ENCODE results near the gene RIN1. TPM values are rescaled to one million over a fixed set of nuclear protein-coding genes. Genes with fewer than 3 reads are reported as not detected.
A peak's percentile ranks its signal among the peaks of the same experiment; 100 is the strongest.

RIN1 gene
- total RNA-seq, 1 donor from 2014 or later, result 8.2 TPM

DNA sequence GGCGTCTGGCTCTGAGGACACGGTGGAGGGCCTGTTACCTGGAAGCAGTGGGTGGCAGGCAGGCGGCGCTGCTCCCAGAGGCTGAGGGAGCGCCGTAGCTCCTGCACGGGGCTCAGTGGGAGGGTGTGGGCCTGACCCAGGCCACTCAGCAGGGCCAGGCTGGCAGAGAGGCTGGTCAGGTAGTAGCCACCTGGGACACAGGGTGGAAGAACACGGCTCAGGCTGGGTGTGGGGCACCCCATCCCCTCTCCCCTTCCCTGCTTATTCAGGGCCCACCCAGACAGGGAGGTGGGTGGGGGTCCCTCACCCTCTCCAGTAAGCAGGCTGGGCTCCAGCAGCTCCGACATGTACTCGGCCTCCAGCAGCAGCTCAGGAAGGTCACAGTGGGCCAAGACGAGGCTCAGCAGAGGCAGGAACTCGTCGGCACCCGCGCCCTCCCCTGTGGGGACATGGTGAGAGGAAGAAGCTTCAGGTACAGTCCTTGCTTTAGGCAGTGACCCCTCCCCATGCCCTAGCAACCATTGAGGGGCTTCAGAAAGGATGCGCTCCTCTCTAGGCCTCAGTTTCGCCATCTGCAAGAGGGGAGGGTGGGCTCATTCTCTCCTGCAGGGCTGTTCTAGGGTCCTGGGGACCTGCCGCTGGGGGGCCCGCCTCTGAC lies 2.9 kb downstream of the RIN1 start:
- intact Hi-C loops (cut with DNase I), result no loop called here
- TF ChIP-seq, protein P1, sequence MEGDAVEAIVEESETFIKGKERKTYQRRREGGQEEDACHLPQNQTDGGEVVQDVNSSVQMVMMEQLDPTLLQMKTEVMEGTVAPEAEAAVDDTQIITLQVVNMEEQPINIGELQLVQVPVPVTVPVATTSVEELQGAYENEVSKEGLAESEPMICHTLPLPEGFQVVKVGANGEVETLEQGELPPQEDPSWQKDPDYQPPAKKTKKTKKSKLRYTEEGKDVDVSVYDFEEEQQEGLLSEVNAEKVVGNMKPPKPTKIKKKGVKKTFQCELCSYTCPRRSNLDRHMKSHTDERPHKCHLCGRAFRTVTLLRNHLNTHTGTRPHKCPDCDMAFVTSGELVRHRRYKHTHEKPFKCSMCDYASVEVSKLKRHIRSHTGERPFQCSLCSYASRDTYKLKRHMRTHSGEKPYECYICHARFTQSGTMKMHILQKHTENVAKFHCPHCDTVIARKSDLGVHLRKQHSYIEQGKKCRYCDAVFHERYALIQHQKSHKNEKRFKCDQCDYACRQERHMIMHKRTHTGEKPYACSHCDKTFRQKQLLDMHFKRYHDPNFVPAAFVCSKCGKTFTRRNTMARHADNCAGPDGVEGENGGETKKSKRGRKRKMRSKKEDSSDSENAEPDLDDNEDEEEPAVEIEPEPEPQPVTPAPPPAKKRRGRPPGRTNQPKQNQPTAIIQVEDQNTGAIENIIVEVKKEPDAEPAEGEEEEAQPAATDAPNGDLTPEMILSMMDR (IDR thresholded peaks at IDR 0.05), result no peak
- Histone ChIP-seq H3K9me3 (no peaks in the 10 kb centered on the region), H3K4me3 (no peak overlapping the region), H3K27me3 (ENCODE audit: low read depth) (no peaks in the 10 kb centered on the region), H3K27ac (no peak overlapping the region), H3K36me3 (peaks cover 32% of the 10 kb centered on the region), H3K4me1 (peaks cover 36% of the 10 kb centered on the region)
- DNase-seq (peak; percentile 30), ATAC-seq (no peak)

DNA sequence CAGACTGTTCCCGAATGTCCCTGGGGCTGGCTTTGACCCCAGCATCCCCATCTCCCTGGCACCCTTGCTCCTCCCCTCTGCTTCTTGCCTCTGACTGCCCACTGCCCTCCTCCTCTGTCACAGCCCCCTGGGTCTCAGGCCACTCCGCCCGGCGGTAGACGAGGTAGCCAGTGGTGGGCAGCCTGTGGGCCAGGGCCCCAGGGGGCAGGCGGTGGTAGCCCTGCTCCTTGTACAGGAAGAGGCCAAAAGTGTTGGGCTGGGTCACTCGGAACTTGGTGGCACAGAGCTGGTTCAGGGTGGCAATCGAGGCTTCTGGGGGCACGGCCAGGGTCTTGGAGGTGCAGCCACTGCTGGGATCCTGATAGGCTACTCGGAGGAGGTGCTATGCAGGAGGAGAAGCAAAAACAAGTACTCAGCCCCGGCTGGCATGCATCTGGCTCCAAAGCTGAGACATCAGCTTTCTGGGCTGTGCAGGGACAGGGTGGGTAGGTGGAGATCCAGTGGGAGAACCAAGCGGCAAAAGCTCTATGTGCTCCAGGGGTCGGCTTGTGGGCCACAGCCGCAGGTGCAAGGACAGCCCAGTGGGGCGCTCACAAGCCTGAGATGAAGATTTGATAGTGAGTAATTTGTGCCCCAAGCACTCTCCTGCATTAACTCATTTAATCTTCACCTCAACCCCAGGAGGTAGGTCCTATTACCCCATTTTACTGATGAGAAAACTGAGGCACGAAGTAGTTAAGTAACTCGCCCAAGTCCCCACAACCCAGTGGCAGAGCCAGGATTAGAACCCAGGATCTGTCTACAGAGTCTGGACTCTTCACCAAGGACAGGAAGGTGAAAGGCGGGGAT lies 3.6 kb downstream of the RIN1 start:
- TF ChIP-seq, protein P1 (IDR thresholded peaks at IDR 0.05), result no peak
- H3K4me3 ChIP-seq, result no peak overlapping the region
- ATAC-seq (no peak), DNase-seq (peak; percentile 17)
- intact Hi-C loops (cut with DNase I), result no loop called here
- H3K27me3 ChIP-seq (ENCODE audit: low read depth), result no peaks in the 10 kb centered on the region
- peaks cover 25% of the 10 kb centered on the region for H3K36me3 ChIP-seq
- peaks cover 43% of the 10 kb centered on the region for H3K4me1 ChIP-seq
- H3K9me3 ChIP-seq, result no peaks in the 10 kb centered on the region
- no peak overlapping the region for H3K27ac ChIP-seq

DNA sequence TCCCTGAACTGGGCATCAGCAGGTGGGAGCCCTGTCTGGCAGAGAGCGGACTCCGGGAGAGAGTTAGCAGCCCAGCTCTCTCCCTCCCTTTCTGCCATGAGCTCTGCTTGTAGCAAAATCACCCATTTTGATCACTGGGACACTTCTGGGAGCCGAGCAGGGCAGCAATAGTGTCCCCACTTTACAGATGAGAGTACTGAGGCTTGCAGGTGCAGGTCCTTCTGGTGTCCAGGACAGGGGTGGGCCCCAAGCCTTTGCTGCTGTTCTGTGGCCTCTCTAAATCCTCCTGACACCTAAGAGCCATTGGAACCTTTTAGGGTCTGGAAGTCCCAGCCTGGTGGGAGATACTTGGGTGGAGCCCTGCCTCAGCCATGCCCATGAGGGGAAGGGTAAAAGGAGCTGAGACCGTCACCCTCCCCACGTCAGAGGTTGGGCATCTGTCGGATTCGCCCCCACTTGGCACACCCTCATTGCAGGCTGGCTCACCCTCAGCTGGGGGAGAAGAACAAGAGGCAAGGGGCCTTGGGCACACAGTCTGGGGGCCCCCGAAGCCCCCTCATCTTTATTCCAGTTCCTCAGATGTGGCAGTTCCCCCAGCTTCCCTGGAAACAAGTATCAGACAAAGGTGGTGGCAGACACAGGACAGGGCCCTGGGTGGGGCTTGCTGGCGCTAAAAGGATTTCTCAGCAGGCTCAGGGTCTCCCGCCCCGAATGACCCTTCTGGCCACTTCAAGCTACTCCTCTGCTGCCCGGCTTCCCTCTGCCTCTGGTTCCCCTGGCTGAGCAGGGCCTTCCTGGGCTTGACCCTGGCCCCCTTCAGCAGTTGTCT lies 4.5 kb downstream of the RIN1 start:
- Histone ChIP-seq H3K36me3 (peaks cover 18% of the 10 kb centered on the region), H3K4me1 (peaks cover 43% of the 10 kb centered on the region), H3K27me3 (ENCODE audit: low read depth) (no peaks in the 10 kb centered on the region), H3K27ac (no peak overlapping the region), H3K4me3 (no peak overlapping the region), H3K9me3 (no peaks in the 10 kb centered on the region)
- DNase-seq, result peak; percentile 30
- TF ChIP-seq, protein P1 (IDR thresholded peaks at IDR 0.05), result no peak
- ATAC-seq, result no peak
- intact Hi-C loops (cut with DNase I), result no loop called here

DNA sequence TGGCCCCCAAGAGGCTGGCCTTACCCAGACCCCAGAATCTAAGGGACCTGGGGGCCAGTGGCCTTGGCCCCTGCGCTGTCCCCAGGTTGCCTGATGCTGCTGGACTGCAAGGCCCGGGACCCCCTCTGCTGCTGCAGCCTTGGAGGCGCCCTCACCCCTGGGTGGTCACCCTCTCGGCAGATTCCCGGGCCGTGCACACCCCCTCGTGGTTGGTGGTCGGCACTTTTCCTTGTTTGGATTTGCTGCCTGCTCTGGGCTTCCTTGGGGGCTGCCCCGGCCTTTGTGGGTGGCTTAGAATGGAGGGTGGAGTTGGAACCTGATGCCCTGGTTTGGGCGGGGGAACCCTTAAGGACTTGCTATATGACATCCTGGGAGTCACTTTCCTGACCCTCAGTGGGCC lies 5.3 kb downstream of the RIN1 start:
- TF ChIP-seq, protein P1 (IDR thresholded peaks at IDR 0.05), result no peak
- Histone ChIP-seq H3K4me3 (no peak overlapping the region), H3K27ac (no peak overlapping the region), H3K4me1 (peaks cover 41% of the 10 kb centered on the region), H3K9me3 (no peaks in the 10 kb centered on the region), H3K27me3 (ENCODE audit: low read depth) (no peaks in the 10 kb centered on the region), H3K36me3 (peaks cover 18% of the 10 kb centered on the region)
- ATAC-seq, result no peak
- intact Hi-C loops (cut with DNase I), result no loop called here
- peak; percentile 36 for DNase-seq

DNA sequence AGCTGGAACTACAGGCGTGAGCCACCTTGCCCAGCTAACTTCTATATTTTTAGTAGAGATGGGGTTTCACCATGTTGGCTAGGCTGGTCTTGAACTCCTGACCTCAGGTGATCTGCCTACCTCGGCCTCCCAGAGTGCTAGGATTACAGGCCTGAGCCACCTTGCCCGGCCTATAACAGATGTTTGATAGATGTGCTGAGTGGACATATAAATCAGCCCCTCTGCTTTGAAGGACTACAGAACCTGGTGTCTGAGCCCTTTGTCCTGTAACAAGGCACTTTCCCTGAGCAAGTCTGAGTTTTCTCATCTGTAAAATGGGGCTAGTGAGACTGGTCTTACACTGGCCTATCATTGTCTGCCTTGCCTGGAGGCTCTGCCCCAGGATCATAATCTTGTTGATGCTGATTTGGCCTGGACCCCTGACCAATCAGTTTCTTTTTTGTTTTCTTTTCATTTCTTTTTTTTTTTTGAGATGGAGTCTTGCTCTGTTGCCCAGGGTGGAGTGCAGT lies 7.0 kb downstream of the RIN1 start:
- no peaks in the 10 kb centered on the region for H3K27me3 ChIP-seq (ENCODE audit: low read depth)
- no peaks in the 10 kb centered on the region for H3K9me3 ChIP-seq
- TF ChIP-seq, protein P1 (IDR thresholded peaks at IDR 0.05), result no peak
- H3K4me3 ChIP-seq, result no peak overlapping the region
- intact Hi-C loops (cut with DNase I), result no loop called here
- ATAC-seq (no peak), DNase-seq (no peak)
- peaks cover 18% of the 10 kb centered on the region for H3K36me3 ChIP-seq
- H3K27ac ChIP-seq, result no peak overlapping the region
- peaks cover 26% of the 10 kb centered on the region for H3K4me1 ChIP-seq

Measured in lower lobe of right lung (tissue), 2 donors.